Colon (tissue), 2 donors: ENCODE data around the gene STAG3.
"Not testable (repeated sequence)": the region's sequence is repeated elsewhere in the genome, so short reads cannot be mapped to it uniquely, and the experiment has no call there.

Source experiments
- FAIRE-seq: peaks from 2 replicates; lab custom pipeline; 2012; peaks lifted over from hg19 to GRCh38; lab: Jason Lieb, UNC
- donor health status: control.
- donor health status: control.

STAG3 gene

DNA sequence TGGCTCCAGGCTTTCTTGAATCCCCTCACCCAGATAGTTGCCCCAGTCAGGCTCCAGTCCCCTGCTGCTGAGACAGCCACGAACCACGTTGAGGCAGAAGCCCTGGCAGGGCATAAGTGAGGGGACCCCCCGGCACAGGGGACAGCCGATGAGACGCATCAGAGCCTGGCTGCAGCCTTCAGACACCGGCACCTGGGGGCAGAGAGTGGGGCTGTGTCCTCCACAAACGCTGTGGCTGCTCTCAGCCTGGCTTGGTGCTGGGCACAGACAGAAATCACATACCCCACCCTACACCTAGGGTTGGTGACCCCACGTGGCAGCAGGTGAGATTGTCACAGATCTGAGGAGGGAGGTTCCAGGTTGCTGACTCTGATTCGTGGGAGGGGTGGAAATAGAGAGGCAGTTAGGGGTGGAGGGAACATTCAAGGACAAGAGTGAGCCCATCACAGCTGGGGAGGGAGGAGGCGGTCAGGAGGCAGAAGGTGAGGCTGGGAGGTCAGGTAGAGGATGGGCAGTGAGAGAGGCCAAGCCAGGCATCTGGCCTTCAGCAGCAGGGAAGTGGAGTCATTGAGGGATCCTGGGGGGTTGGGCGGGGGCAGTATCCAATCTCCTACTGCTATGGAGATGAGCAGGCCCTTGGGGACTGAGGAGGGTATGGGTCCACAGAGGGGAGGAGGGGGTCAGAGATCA is 3.8 kb upstream of the STAG3 start:
- no peak for FAIRE-seq

GRCh38 chr7:100174582-100174981 is 3.1 kb upstream of the STAG3 start:
- no peak for FAIRE-seq

GRCh38 chr7:100175296-100175935 is 2.3 kb upstream of the STAG3 start:
- no peak for FAIRE-seq

GRCh38 chr7:100176096-100177044 is 1.3 kb upstream of the STAG3 start:
- FAIRE-seq, result no peak

DNA sequence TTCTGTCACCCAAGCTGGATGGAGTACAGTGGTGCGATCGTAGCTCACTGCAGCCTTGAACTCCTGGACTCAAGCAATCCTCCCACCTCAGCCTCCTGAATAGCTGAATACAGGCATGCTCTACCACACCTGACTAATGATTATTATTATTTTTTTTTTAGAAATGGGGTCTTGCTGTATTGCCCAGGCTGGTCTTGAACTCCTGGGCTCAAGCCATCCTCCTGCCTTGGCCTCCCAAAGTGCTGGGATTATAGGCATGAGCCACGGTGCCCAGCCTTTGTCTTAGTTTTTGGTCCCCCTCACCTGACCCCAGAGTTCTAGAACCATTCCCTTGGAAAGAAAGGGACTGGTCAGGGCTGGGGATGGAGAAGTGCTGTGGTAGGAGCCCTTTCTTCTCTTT is 2.4 kb downstream of the STAG3 start:
- FAIRE-seq, result not testable (repeated sequence)

DNA sequence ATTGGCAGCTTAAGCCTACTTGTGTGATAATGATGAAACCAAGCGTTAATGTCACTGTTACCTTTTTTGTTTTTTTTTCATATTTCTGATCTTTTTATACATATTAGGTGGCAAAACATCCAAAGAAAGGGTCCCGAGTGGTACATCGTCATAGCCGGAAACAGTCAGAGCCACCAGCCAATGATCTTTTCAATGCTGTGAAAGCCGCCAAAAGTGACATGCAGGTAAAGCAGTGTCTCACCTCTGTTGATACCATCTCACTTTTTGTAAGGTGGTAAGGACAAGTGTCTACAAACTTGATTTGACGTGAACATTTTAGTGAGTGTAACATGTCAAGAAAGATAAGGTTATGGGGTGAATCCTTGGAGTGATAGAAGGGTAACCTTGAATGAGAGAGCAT is 4.9 kb downstream of the STAG3 start:
- FAIRE-seq, result not testable (repeated sequence)

- FAIRE-seq, result not testable (repeated sequence)
These were observed 5.4 kb downstream of the STAG3 start for GRCh38 chr7:100183090-100183489.

DNA sequence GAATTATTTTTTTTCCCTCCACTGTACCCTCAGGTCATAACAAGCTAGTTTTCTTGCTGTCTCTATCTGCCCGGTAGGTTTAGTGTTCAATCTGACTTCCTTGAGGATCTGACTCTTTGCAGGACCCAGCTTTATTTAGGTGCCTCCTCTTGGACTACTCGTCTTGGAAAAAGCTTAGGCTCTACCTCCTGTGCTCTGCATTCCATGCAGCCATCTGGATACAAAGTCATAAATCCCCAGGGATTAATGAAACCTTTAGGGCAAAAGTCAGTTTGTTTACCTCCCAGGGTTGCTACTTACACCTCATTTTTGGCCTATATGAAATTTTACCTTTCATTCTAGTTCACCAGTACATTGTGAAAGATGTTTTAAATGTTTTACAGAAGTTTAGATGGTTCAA is 8.0 kb downstream of the STAG3 start:
- no peak for FAIRE-seq

- no peak for FAIRE-seq
These were observed 11.3 kb downstream of the STAG3 start for GRCh38 chr7:100189061-100189460.

DNA sequence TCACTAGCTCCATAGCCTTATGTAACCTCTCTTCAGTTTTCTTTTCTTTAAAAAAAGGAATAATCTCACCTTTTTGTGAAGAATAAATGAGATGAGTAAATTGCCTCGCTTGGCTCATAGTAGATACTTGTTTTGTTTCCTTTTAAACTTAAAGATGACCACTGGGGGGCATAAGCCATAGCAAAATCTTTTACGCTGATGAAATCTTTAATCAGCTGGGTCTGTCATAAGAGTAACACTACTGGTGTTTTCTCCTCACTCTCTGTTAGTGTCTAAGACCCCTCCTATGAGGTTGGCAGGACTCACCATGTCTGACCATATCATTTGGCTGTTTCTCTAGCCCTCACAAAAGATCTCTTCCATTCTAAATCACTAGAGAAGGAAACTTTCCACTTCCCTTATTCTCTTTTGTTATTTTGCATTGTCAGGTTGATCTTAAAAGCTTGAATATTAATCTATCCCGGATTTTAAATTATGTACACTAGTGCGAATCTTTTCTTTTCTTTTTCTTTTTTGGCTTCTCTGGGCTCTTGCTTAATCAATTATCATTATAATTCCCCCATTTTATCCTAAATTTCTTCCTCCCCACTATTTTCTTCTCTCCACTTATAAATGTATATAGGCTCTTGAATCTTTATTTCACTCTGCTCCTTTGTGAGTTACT is 12.5 kb downstream of the STAG3 start:
- FAIRE-seq, result no peak

DNA sequence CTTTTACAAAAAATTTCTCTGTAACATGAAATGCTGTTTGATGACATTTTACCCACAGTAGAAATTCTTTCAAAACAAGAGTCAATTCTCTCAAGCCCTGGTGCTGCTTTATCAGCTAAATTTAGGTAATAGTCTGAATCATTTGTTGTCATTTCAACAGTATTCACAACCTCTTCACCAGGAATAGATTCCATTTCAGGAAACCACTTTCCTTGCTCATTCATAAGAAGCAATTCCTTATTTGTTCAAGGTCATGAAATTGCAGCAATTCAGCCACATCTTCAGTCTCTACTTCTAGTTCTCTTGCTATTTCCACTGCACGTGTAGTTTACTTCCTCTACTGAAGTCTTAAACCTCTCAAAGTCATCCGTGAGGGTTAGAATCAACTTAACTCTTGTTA is 14.1 kb downstream of the STAG3 start:
- no peak for FAIRE-seq

- FAIRE-seq, result not testable (repeated sequence)
These were observed 14.7 kb downstream of the STAG3 start for GRCh38 chr7:100192281-100192862.

DNA sequence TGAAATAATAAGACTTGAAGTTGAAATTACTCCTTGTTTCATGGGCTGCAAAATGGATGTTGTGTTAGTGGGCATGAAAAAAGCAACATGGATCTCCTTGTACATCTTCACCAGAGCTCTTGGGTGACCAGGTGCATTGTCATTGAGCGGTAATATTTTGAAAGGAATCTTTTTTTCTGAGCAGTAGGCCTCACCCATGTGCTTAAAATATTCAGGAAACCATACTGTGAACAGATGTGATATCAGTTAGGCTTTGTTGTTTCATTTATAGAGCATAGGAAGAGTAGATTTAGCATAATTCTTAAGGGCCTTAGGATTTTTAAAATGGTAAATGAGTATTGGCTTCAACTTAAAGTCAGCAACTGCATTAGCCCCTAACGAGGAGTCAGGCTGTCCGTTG is 15.3 kb downstream of the STAG3 start:
- no peak for FAIRE-seq

- no peak for FAIRE-seq
These were observed 17.5 kb downstream of the STAG3 start for GRCh38 chr7:100195222-100195621.

GRCh38 chr7:100195901-100196322 is 18.2 kb downstream of the STAG3 start:
- FAIRE-seq, result not testable (repeated sequence)

GRCh38 chr7:100198266-100198665 is 20.5 kb downstream of the STAG3 start:
- FAIRE-seq, result no peak

GRCh38 chr7:100200693-100201092 is 23.0 kb downstream of the STAG3 start:
- no peak for FAIRE-seq

DNA sequence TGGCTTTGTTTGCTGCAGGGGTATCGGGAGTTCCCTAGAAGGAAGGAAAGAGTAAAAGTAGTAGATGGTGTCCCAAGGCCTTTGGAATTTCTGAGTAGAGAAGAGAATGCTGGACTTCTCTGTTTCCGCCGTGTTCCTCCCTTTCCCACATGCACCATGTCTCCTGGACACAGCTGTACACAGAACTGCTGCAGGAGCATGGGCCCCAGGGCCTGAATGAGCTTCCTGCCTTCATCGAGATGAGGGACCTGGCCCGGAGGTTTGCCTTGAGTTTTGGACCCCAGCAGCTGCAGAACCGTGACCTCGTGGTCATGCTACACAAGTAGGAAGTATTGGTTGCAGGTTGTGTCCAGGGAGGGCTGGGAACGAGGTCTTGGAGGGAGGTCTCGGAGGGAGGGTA is 26.7 kb downstream of the STAG3 start:
- no peak for FAIRE-seq

DNA sequence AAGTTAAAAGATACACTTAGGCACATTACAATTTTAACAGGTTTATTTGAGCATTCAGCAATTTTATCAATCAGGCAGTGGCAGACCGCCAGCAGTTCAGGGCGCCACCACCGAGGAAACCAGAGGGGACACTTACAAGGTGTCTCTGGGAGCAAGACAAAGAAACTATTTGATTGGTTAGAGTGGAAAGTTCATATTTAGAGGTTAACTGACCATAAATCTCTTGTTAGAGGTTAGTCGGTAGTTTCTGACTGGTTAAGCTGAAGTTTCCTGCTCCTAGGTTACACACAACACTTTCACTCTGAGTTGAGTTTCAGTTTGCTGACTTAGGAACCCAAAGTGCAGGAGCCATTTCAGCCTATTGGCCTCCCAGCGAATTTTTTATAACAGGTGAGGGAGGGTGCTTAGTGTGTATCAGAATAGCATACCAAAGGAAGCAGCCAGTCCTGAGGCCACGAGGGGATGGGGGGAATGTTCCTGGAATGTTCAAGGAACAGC is 31.2 kb downstream of the STAG3 start:
- no peak for FAIRE-seq

DNA sequence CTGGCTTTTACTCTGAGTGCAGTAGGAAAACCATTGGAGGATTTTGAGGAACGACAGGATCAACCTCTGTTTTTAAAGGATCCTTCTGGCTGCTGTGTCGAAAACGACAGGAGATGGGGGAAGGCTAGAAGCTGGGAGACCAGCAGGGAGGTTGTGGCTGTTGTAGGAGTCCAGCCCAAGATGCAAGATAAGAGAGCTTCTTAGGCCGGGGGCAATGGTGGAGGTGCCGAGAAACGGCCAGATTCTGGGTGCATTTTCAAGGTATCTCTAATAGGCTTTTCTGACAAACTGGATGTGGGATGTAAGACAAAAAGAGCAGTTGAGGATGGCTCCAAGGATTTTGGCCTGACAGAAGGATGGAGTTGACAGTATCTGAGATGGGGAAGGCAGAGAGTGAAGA is 31.8 kb downstream of the STAG3 start:
- no peak for FAIRE-seq

DNA sequence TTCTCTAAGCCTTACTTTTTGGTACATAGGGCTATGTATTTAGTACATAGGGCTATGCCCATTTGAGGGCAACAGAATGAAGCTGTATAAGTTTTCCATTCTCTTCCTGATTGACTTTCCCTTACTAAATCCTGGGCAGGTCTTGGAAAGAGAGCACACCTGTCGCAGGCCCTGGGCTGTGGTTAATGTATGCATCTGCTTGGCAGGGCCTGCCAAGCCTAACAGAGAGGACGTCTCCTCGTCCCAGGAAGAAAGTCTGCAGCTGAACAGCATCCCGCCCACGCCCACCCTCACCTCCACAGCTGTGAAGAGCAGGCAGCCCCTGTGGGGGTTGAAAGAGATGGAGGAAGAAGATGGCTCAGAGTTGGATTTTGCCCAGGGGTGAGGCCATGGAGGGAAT is 33.1 kb downstream of the STAG3 start:
- FAIRE-seq, result no peak

DNA sequence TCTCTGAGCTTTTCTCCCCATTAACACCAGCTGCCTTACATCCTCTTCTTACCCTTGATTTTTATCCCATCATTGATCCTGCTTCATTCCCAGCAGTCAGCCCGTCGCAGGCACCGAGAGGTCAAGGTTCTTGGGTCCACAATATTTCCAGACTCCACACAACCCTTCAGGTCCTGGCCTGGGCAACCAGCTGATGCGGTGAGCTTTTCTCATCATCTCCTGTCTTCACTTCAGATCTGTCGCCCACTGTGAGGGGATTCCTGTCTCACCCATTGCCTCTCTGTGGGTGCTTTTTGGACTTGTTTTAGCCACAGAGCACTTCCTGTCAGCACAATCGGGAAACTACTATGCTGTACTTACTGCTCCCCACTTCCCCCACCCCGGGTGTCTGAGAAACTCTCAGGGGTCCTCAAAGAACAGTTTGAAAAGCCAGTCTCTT is 33.6 kb downstream of the STAG3 start:
- FAIRE-seq, result no peak
